Ascending aorta (tissue), 2 donors: ENCODE data around the gene KTN1. TPM values are rescaled to one million over a fixed set of nuclear protein-coding genes. Genes with fewer than 3 reads are reported as not detected.

Source experiments
- DNase-seq, 2 donors: peaks; one replicate each; pipeline ENCODE4 v3.0.0-alpha.2; 2019; ENCODE audit warnings: low spot score in 2 of 2
- H3K27ac ChIP-seq, 2 donors: fragments of 200-600 bp; sonication (generic); one replicate each; pipeline ENCODE4 v1.5.1; 2016 to 2017; ENCODE audit warnings: mild to moderate bottlenecking in 1 of 2
- H3K27me3 ChIP-seq: fragments of 200-600 bp; sonication (generic); one replicate; pipeline ENCODE4 v1.5.1; 2017
- H3K36me3 ChIP-seq, 2 donors: fragments of 200-600 bp; sonication (generic); one replicate each; pipeline ENCODE4 v1.5.1; 2016
- H3K4me1 ChIP-seq, 2 donors: fragments of 200-600 bp; sonication (generic); one replicate each; pipeline ENCODE4 v1.5.1; 2016 to 2017; ENCODE audit warnings: mild to moderate bottlenecking in 1 of 2
- H3K4me3 ChIP-seq, 2 donors: fragments of 200-600 bp; sonication (generic); one replicate each; pipeline ENCODE4 v1.5.1; 2016 to 2017; ENCODE audit warnings: mild to moderate bottlenecking in 1 of 2
- H3K9me3 ChIP-seq, 2 donors: fragments of 200-600 bp; sonication (generic); one replicate each; pipeline ENCODE4 v1.5.1; 2016
- CTCF ChIP-seq, 3 experiments: fragments of 200-600 bp in 2 of 3; fragments of 450-650 bp in 1 of 3; sonication (generic) in 2 of 3; IDR thresholded peaks; one replicate each; pipeline ENCODE4 v1.5.1; 2016 to 2019; ENCODE audit warnings: antibody characterized with exemption in 3 of 3, mild to moderate bottlenecking in 1 of 3, moderate library complexity in 1 of 3
- intact Hi-C: fragments of 100-400 bp; cut with DNase I; formaldehyde crosslinking; loops from one replicate; pipeline ENCODE4 v1.15.1; 2023
- total RNA-seq: library from RNA; depleted of rRNA; stranded (reverse); fragments of >200 nt; gene quantifications from one replicate; pipeline ENCODE4 v1.1.0, GENCODE V29; 2016

Gene KTN1
- total RNA-seq, 1 donor from 2014 or later = 36.3 TPM

- no peak for TF ChIP-seq CTCF (IDR thresholded peaks at IDR 0.05)
- intact Hi-C loops = no loop called here
- no peak overlapping the region for H3K27ac ChIP-seq
Observed at GRCh38 chr14:55568618-55569017, 11.4 kb upstream of the KTN1 start.

GRCh38 chr14:55571125-55571889 is 8.7 kb upstream of the KTN1 start:
- TF ChIP-seq CTCF (IDR thresholded peaks at IDR 0.05) = no peak
- Histone ChIP-seq H3K9me3 (no peaks in the 10 kb centered on the region), H3K27ac (no peak overlapping the region), H3K27me3 (no peaks in the 10 kb centered on the region), H3K4me1 (no peaks in the 10 kb centered on the region), H3K4me3 (no peak overlapping the region), H3K36me3 (no peaks in the 10 kb centered on the region)
- intact Hi-C loops = no loop called here
- DNase-seq = no peak

More at GRCh38 chr14:55568618-55569017, 11.4 kb upstream of the KTN1 start:
- H3K9me3 ChIP-seq = no peaks in the 10 kb centered on the region
- no peaks in the 10 kb centered on the region for H3K27me3 ChIP-seq
- DNase-seq = no peak
- no peak overlapping the region for H3K4me3 ChIP-seq
- H3K4me1 ChIP-seq = no peaks in the 10 kb centered on the region
- H3K36me3 ChIP-seq = no peaks in the 10 kb centered on the region

GRCh38 chr14:55572578-55572977 is 7.4 kb upstream of the KTN1 start:
- no peak for DNase-seq
- no peaks in the 10 kb centered on the region for H3K36me3 ChIP-seq
- no peaks in the 10 kb centered on the region for H3K27me3 ChIP-seq
- no peaks in the 10 kb centered on the region for H3K4me1 ChIP-seq
- no peak overlapping the region for H3K4me3 ChIP-seq
- no peak overlapping the region for H3K27ac ChIP-seq
- H3K9me3 ChIP-seq = no peaks in the 10 kb centered on the region
- intact Hi-C loops = no loop called here
- no peak for TF ChIP-seq CTCF (IDR thresholded peaks at IDR 0.05)

- no peaks in the 10 kb centered on the region for H3K4me1 ChIP-seq
- no peak for TF ChIP-seq CTCF (IDR thresholded peaks at IDR 0.05)
- no peaks in the 10 kb centered on the region for H3K27me3 ChIP-seq
- no peaks in the 10 kb centered on the region for H3K9me3 ChIP-seq
- H3K27ac ChIP-seq = no peak overlapping the region
- no peak for DNase-seq
- no peaks in the 10 kb centered on the region for H3K36me3 ChIP-seq
- intact Hi-C loops = no loop called here
- no peak overlapping the region for H3K4me3 ChIP-seq
Observed at GRCh38 chr14:55574988-55575387, 5.0 kb upstream of the KTN1 start.

- no peak for TF ChIP-seq CTCF (IDR thresholded peaks at IDR 0.05)
Observed at GRCh38 chr14:55577229-55577628, 2.8 kb upstream of the KTN1 start.

More at GRCh38 chr14:55577229-55577628, 2.8 kb upstream of the KTN1 start:
- Histone ChIP-seq H3K27me3 (no peaks in the 10 kb centered on the region), H3K9me3 (no peaks in the 10 kb centered on the region), H3K36me3 (no peaks in the 10 kb centered on the region), H3K27ac (no peak overlapping the region), H3K4me1 (peaks cover 0 to 9% of the 10 kb centered on the region in 2 donors), H3K4me3 (no peak overlapping the region)
- intact Hi-C loops = no loop called here
- no peak for DNase-seq
